GM12892 (cell line): ENCODE results near the gene SHANK1.

Experiments
- POLR2A ChIP-seq: IDR thresholded peaks from 2 replicates; pipeline ENCODE4 v1.6.1; 2011; ENCODE audit warnings: low read depth, low read length, control low read depth
- POLR2AphosphoS5 ChIP-seq: IDR thresholded peaks from 2 replicates; pipeline ENCODE4 v1.6.1; 2011; ENCODE audit warnings: low read depth, low read length, control low read depth
- TAF1 ChIP-seq: IDR thresholded peaks from 2 replicates; pipeline ENCODE4 v1.6.1; 2011; ENCODE audit warnings: low read depth, mild to moderate bottlenecking, control low read depth, low read length, borderline replicate concordance

GRCh38 chr19:50668879-50669278 is 50.7 kb downstream of the SHANK1 start:
- TF ChIP-seq TAF1, result no peak
- TF ChIP-seq POLR2A, result no peak
- no peak for TF ChIP-seq POLR2AphosphoS5
